K562 (cell line): Measurements from ENCODE around the gene CAPN5. TPM values are rescaled to one million over a fixed set of nuclear protein-coding genes. Genes with fewer than 3 reads are reported as not detected.

Experiments used
- CCNT2 ChIP-seq: IDR thresholded peaks from 2 replicates; pipeline ENCODE4 v1.6.1; 2011; ENCODE audit warnings: borderline replicate concordance, low read depth, mild to moderate bottlenecking, moderate library complexity, mixed read lengths, low read length; ENCODE audit not compliant: insufficient read length; ENCODE audit errors: extremely low read depth
- CEBPB ChIP-seq: fragments of 450-650 bp; IDR thresholded peaks from 2 replicates; pipeline ENCODE4 v1.6.1; 2016; ENCODE audit warnings: missing genetic modification characterization, missing compliant biosample characterization
- CREM ChIP-seq: IDR thresholded peaks from 2 replicates; pipeline ENCODE4 v1.6.1; 2014; ENCODE audit warnings: antibody characterized with exemption, low read depth
- DDX20 ChIP-seq: fragments of 450-650 bp; IDR thresholded peaks from 2 replicates; pipeline ENCODE4 v1.6.1; 2016; ENCODE audit warnings: missing genetic modification characterization, low read depth, mild to moderate bottlenecking, missing compliant biosample characterization, moderate library complexity
- HDAC1 ChIP-seq, 2 experiments: fragments of 450-650 bp; IDR thresholded peaks; 2 replicates each; pipeline ENCODE4 v1.6.1; 2016 to 2017; ENCODE audit warnings: inconsistent platforms in 1 of 2, mild to moderate bottlenecking in 1 of 2, moderate library complexity in 1 of 2
- KDM4B ChIP-seq, 2 experiments: fragments of 450-650 bp in 1 of 2; sonication (generic) in 1 of 2; IDR thresholded peaks; 2 replicates each; pipeline ENCODE4 v1.6.1; 2016 to 2017; ENCODE audit warnings: borderline replicate concordance in 2 of 2, antibody characterized with exemption in 1 of 2, low read depth in 1 of 2, mild to moderate bottlenecking in 1 of 2
- LCOR ChIP-seq: sonication (generic); formaldehyde crosslinking; IDR thresholded peaks from 2 replicates; pipeline ENCODE4 v1.8.0; 2022; ENCODE audit warnings: mild to moderate bottlenecking, missing genetic modification reagents
- NR1H2 ChIP-seq: sonication (generic); formaldehyde crosslinking; IDR thresholded peaks from 2 replicates; pipeline ENCODE4 v1.4.0; 2020; ENCODE audit warnings: mild to moderate bottlenecking, missing genetic modification reagents
- POLR2AphosphoS2 ChIP-seq: IDR thresholded peaks from 2 replicates; pipeline ENCODE4 v1.6.1; 2012; ENCODE audit warnings: low read length, improper control_type of control experiment
- POU5F1 ChIP-seq: fragments of 150-350 bp; IDR thresholded peaks from 2 replicates; pipeline ENCODE4 v1.6.1; 2014; ENCODE audit warnings: borderline replicate concordance, low read length, low read depth, mild to moderate bottlenecking; ENCODE audit not compliant: partially characterized antibody
- RBM22 ChIP-seq: fragments of 200-400 bp; formaldehyde crosslinking; IDR thresholded peaks from 2 replicates; pipeline ENCODE4 v1.6.1; 2018; ENCODE audit warnings: low read length, low read depth; ENCODE audit not compliant: poor library complexity, severe bottlenecking
- RBM25 ChIP-seq: fragments of 200-400 bp; formaldehyde crosslinking; IDR thresholded peaks from 2 replicates; pipeline ENCODE4 v1.6.1; 2018; ENCODE audit warnings: low read length, low read depth, moderate library complexity; ENCODE audit not compliant: severe bottlenecking
- SMAD1 ChIP-seq: fragments of 150-350 bp; IDR thresholded peaks from 2 replicates; pipeline ENCODE4 v1.6.1; 2014; ENCODE audit warnings: low read length, low read depth; ENCODE audit not compliant: partially characterized antibody
- TAF7 ChIP-seq: fragments of 450-650 bp; IDR thresholded peaks from 2 replicates; pipeline ENCODE4 v1.6.1; 2016; ENCODE audit warnings: missing genetic modification characterization, missing compliant biosample characterization
- ZNF217 ChIP-seq: sonication (generic); formaldehyde crosslinking; IDR thresholded peaks from 2 replicates; pipeline ENCODE4 v1.8.0; 2022; ENCODE audit warnings: mild to moderate bottlenecking, missing genetic modification reagents
- ZNF324 ChIP-seq: fragments of 250-450 bp; sonication (Bioruptor Pico); IDR thresholded peaks from 2 replicates; pipeline ENCODE4 v1.4.0; 2020; ENCODE audit warnings: mild to moderate bottlenecking
- polyA plus RNA-seq, 8 experiments: library from polyadenylated mRNA; depleted of rRNA in 4 of 8; stranded (reverse) in 5 of 8; unstranded in 3 of 8; fragments of >200 nt; fragmentation: Nextera tagmentation in 2 of 8; fragmentation: Illumina TruSeq in 1 of 8; extraction: Ambion mirVana in 2 of 8; extraction: Trizol in 1 of 8; gene quantifications; 2 replicates each; pipeline versions ENCODE4 v1.2.1 to v1.2.3, GENCODE V29; 2011 to 2014; ENCODE audit warnings: inconsistent platforms in 1 of 8, missing spikeins in 1 of 8
- total RNA-seq, 7 experiments: library from RNA; depleted of rRNA in 6 of 7; stranded (reverse); fragments of >200 nt in 6 of 7; fragmentation: Illumina TruSeq in 2 of 7; extraction: Trizol in 2 of 7; gene quantifications; 2 replicates each; pipeline versions ENCODE4 v1.2.1 to v1.2.3, GENCODE V29; 2011 to 2021; ENCODE audit warnings: low replicate concordance in 1 of 7
- TF ChIP-seq, protein P1 (sequence below), 2 experiments: IDR thresholded peaks; 2 replicates each; pipeline ENCODE4 v1.6.1; 2011; ENCODE audit warnings: borderline replicate concordance in 1 of 2, control low read depth in 1 of 2, low read depth in 1 of 2, low read length in 1 of 2, mild to moderate bottlenecking in 1 of 2, mixed read lengths in 1 of 2, moderate library complexity in 1 of 2; ENCODE audit not compliant: insufficient read depth in 1 of 2, insufficient read length in 1 of 2, poor library complexity in 1 of 2, severe bottlenecking in 1 of 2; ENCODE audit errors: extremely low read depth in 1 of 2
- TF ChIP-seq, protein P2 (sequence below), 2 experiments: fragments of 450-650 bp in 1 of 2; sonication (generic) in 1 of 2; formaldehyde crosslinking; conservative IDR thresholded peaks; 2 replicates each; pipeline versions ENCODE4 v1.4.0 to v1.8.1; 2020 to 2022; ENCODE audit warnings: mild to moderate bottlenecking in 1 of 2, missing genetic modification reagents in 1 of 2
- TF ChIP-seq, protein P3 (sequence below): fragments of 450-650 bp; IDR thresholded peaks from 2 replicates; pipeline ENCODE4 v1.6.1; 2014; ENCODE audit warnings: low read depth, mild to moderate bottlenecking, moderate library complexity, borderline replicate concordance
- TF ChIP-seq, protein P4 (sequence below): sonication (generic); IDR thresholded peaks from 2 replicates; pipeline ENCODE4 v1.6.1; 2016
- TF ChIP-seq, protein P5 (sequence below): sonication (generic); formaldehyde crosslinking; IDR thresholded peaks from 2 replicates; pipeline ENCODE4 v1.8.1; 2023; ENCODE audit warnings: mild to moderate bottlenecking, missing genetic modification reagents

CAPN5 gene
- total and polyA plus RNA-seq, 9 of the 15 experiments (the other 6 are each of a cell fraction or from before 2014, with no cell fraction given): 0.04 to 0.44 (median 0.14) TPM; not detected in 2

DNA sequence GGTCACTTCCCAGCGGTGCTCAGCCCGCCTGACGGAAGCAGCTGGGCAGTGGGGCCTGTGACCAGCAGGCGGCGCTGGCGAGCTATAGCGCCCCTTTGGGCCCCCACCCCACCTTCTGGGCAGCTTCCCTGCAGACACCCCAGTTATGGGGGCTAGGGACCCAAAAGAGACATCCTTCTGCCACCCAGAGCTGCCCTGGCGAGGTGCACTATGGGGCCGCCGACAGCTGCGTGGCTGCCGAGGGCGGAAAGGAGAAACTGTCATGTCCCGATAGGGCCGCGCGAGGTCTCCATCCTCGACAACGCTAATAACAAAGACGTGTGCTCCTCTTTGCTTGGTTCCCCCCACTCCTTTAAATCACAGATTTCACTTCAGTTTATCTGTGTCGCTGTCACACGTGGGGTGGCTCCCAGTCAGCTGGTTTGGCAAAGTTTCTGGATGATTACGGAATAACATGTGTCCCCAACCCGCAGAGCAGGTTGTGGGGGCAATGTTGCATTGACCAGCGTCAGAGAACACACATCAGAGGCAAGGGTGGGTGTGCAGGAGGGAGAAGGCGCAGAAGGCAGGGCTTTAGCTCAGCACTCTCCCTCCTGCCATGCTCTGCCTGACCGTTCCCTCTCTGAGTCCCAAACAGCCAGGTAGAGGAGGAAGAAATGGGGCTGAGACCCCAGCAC, 60.6 kb downstream of the CAPN5 start (continued):
- TF ChIP-seq TAF7 (tag): no peak
- no peak for TF ChIP-seq DDX20 (tag)
- 0 out of 2 replicates have a peak, but pooled peaks have one; percentile 33 for TF ChIP-seq CREM
- TF ChIP-seq, protein P1, sequence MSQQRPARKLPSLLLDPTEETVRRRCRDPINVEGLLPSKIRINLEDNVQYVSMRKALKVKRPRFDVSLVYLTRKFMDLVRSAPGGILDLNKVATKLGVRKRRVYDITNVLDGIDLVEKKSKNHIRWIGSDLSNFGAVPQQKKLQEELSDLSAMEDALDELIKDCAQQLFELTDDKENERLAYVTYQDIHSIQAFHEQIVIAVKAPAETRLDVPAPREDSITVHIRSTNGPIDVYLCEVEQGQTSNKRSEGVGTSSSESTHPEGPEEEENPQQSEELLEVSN (IDR thresholded peaks at IDR 0.05; ENCODE audit: borderline replicate concordance in 1 of 2, extremely low read depth in 1 of 2, insufficient read depth in 1 of 2, insufficient read length in 1 of 2, low read depth in 1 of 2, low read length in 1 of 2, poor library complexity in 1 of 2, severe bottlenecking in 1 of 2): no peak
- no peak for TF ChIP-seq POU5F1
- TF ChIP-seq KDM4B (IDR thresholded peaks at IDR 0.05; ENCODE audit: borderline replicate concordance in 2 of 2, low read depth in 1 of 2): no peak
- no peak for TF ChIP-seq POLR2AphosphoS2
- no peak for TF ChIP-seq HDAC1 (IDR thresholded peaks at IDR 0.05)
- TF ChIP-seq SMAD1: no peak
- TF ChIP-seq, protein P2, sequence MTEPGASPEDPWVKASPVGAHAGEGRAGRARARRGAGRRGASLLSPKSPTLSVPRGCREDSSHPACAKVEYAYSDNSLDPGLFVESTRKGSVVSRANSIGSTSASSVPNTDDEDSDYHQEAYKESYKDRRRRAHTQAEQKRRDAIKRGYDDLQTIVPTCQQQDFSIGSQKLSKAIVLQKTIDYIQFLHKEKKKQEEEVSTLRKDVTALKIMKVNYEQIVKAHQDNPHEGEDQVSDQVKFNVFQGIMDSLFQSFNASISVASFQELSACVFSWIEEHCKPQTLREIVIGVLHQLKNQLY (CRISPR knock-in tag; conservative IDR thresholded peaks at IDR 0.05): no peak
- no peak for TF ChIP-seq CEBPB (tag)
- no peak for TF ChIP-seq CCNT2
- TF ChIP-seq, protein P3, sequence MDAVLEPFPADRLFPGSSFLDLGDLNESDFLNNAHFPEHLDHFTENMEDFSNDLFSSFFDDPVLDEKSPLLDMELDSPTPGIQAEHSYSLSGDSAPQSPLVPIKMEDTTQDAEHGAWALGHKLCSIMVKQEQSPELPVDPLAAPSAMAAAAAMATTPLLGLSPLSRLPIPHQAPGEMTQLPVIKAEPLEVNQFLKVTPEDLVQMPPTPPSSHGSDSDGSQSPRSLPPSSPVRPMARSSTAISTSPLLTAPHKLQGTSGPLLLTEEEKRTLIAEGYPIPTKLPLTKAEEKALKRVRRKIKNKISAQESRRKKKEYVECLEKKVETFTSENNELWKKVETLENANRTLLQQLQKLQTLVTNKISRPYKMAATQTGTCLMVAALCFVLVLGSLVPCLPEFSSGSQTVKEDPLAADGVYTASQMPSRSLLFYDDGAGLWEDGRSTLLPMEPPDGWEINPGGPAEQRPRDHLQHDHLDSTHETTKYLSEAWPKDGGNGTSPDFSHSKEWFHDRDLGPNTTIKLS: no peak
- TF ChIP-seq, protein P4, sequence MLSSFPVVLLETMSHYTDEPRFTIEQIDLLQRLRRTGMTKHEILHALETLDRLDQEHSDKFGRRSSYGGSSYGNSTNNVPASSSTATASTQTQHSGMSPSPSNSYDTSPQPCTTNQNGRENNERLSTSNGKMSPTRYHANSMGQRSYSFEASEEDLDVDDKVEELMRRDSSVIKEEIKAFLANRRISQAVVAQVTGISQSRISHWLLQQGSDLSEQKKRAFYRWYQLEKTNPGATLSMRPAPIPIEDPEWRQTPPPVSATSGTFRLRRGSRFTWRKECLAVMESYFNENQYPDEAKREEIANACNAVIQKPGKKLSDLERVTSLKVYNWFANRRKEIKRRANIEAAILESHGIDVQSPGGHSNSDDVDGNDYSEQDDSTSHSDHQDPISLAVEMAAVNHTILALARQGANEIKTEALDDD: no peak
- TF ChIP-seq ZNF217 (CRISPR knock-in tag): no peak
- TF ChIP-seq ZNF324 (CRISPR knock-in tag): no peak
- TF ChIP-seq RBM22: no peak
- no peak for TF ChIP-seq RBM25
- TF ChIP-seq LCOR (CRISPR knock-in tag): no peak
- TF ChIP-seq, protein P5, sequence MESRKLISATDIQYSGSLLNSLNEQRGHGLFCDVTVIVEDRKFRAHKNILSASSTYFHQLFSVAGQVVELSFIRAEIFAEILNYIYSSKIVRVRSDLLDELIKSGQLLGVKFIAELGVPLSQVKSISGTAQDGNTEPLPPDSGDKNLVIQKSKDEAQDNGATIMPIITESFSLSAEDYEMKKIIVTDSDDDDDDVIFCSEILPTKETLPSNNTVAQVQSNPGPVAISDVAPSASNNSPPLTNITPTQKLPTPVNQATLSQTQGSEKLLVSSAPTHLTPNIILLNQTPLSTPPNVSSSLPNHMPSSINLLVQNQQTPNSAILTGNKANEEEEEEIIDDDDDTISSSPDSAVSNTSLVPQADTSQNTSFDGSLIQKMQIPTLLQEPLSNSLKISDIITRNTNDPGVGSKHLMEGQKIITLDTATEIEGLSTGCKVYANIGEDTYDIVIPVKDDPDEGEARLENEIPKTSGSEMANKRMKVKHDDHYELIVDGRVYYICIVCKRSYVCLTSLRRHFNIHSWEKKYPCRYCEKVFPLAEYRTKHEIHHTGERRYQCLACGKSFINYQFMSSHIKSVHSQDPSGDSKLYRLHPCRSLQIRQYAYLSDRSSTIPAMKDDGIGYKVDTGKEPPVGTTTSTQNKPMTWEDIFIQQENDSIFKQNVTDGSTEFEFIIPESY (CRISPR knock-in tag): no peak
- no peak for TF ChIP-seq NR1H2 (CRISPR knock-in tag)
